H9 (cell line): ENCODE measurements around the gene ZNF281. TPM values are rescaled to one million over a fixed set of nuclear protein-coding genes. Genes with fewer than 3 reads are reported as not detected.

Experiments used
- DNase-seq: peaks from one replicate; pipeline ENCODE4 v3.0.0-alpha.2; 2017
- H2AFZ ChIP-seq: one replicate; pipeline ENCODE4 v1.6.1; 2013; ENCODE audit warnings: mild to moderate bottlenecking, low read length, control low read depth, moderate library complexity
- H2AK5ac ChIP-seq: 2 replicates; pipeline ENCODE4 v1.6.1; 2013; ENCODE audit warnings: low read length, control low read depth, mixed read lengths; ENCODE audit not compliant: insufficient read length
- H2BK120ac ChIP-seq: one replicate; pipeline ENCODE4 v1.6.1; 2013; ENCODE audit warnings: low read depth, mild to moderate bottlenecking, low read length, control low read depth, inconsistent platforms; ENCODE audit not compliant: poor library complexity, severe bottlenecking
- H2BK12ac ChIP-seq: 2 replicates; pipeline ENCODE4 v1.6.1; 2013; ENCODE audit warnings: low read length, control low read depth, mixed read lengths, low read depth; ENCODE audit not compliant: insufficient read length
- H2BK15ac ChIP-seq: 2 replicates; pipeline ENCODE4 v1.6.1; 2013; ENCODE audit warnings: low read depth, low read length, control low read depth
- H2BK20ac ChIP-seq: one replicate; pipeline ENCODE4 v1.6.1; 2013; ENCODE audit warnings: low read depth, mild to moderate bottlenecking, low read length, control low read depth, inconsistent platforms; ENCODE audit not compliant: poor library complexity, severe bottlenecking
- H2BK5ac ChIP-seq: 2 replicates; pipeline ENCODE4 v1.6.1; 2013; ENCODE audit warnings: low read length, control low read depth, mixed read lengths; ENCODE audit not compliant: insufficient read length
- H3K14ac ChIP-seq: 2 replicates; pipeline ENCODE4 v1.6.1; 2013; ENCODE audit warnings: low read length, control low read depth; ENCODE audit not compliant: insufficient read depth
- H3K18ac ChIP-seq: 2 replicates; pipeline ENCODE4 v1.6.1; 2013; ENCODE audit warnings: low read depth, mild to moderate bottlenecking, mixed read lengths, low read length, control low read depth; ENCODE audit not compliant: insufficient read length
- H3K23ac ChIP-seq: 2 replicates; pipeline ENCODE4 v1.6.1; 2013; ENCODE audit warnings: low read length, control low read depth, mixed read lengths, low read depth; ENCODE audit not compliant: insufficient read length
- H3K23me2 ChIP-seq: 2 replicates; pipeline ENCODE4 v1.6.1; 2013; ENCODE audit warnings: low read depth, mild to moderate bottlenecking, mixed read lengths, low read length, control low read depth; ENCODE audit not compliant: insufficient read length, poor library complexity, severe bottlenecking
- H3K27ac ChIP-seq: 2 replicates; pipeline ENCODE4 v1.5.1; 2013; ENCODE audit warnings: low read length, control low read depth, mixed read lengths, low read depth; ENCODE audit not compliant: insufficient read length
- H3K27me3 ChIP-seq: 2 replicates; pipeline ENCODE4 v1.6.1; 2013; ENCODE audit warnings: low read length, control low read depth, inconsistent platforms; ENCODE audit not compliant: insufficient read depth
- H3K4ac ChIP-seq: 2 replicates; pipeline ENCODE4 v1.6.1; 2013; ENCODE audit warnings: low read depth, mild to moderate bottlenecking, control low read depth, inconsistent platforms, low read length, moderate library complexity
- H3K4me1 ChIP-seq: 2 replicates; pipeline ENCODE4 v1.6.1; 2013; ENCODE audit warnings: low read length, control low read depth, inconsistent platforms; ENCODE audit not compliant: insufficient read depth
- H3K4me2 ChIP-seq: 2 replicates; pipeline ENCODE4 v1.6.1; 2013; ENCODE audit warnings: low read length, control low read depth, mixed read lengths; ENCODE audit not compliant: insufficient read length, insufficient read depth
- H3K56ac ChIP-seq: 2 replicates; pipeline ENCODE4 v1.6.1; 2013; ENCODE audit warnings: low read depth, mild to moderate bottlenecking, mixed read lengths, low read length, control low read depth; ENCODE audit not compliant: insufficient read length
- H3K79me1 ChIP-seq: 2 replicates; pipeline ENCODE4 v1.6.1; 2013; ENCODE audit warnings: low read depth, mild to moderate bottlenecking, moderate library complexity, low read length, control low read depth, inconsistent platforms; ENCODE audit not compliant: insufficient read depth, poor library complexity, severe bottlenecking
- H3K79me2 ChIP-seq: 2 replicates; pipeline ENCODE4 v1.6.1; 2013; ENCODE audit warnings: low read length, control low read depth, inconsistent platforms; ENCODE audit not compliant: insufficient read depth
- H3K9ac ChIP-seq: 2 replicates; pipeline ENCODE4 v1.6.1; 2013; ENCODE audit warnings: low read length, control low read depth, mixed read lengths; ENCODE audit not compliant: insufficient read length; ENCODE audit errors: extremely low read depth
- H3K9me3 ChIP-seq: one replicate; pipeline ENCODE4 v1.6.1; 2013; ENCODE audit warnings: low read depth, low read length, inconsistent platforms; ENCODE audit not compliant: control insufficient read depth
- H3T11ph ChIP-seq: one replicate; pipeline ENCODE4 v1.6.1; 2013; ENCODE audit warnings: mild to moderate bottlenecking, low read length, control low read depth, inconsistent platforms
- H4K20me1 ChIP-seq: one replicate; pipeline ENCODE4 v1.6.1; 2013; ENCODE audit not compliant: control insufficient read depth, insufficient read length, insufficient read depth
- H4K5ac ChIP-seq: 2 replicates; pipeline ENCODE4 v1.6.1; 2013; ENCODE audit warnings: low read depth, mild to moderate bottlenecking, mixed read lengths, low read length, control low read depth; ENCODE audit not compliant: insufficient read length
- H4K8ac ChIP-seq: replicated peaks from 2 replicates; pipeline ENCODE4 v1.6.1; 2013; ENCODE audit warnings: low read length, control low read depth, mixed read lengths, low read depth; ENCODE audit not compliant: insufficient read length
- H4K91ac ChIP-seq: 2 replicates; pipeline ENCODE4 v1.6.1; 2013; ENCODE audit warnings: low read depth, mild to moderate bottlenecking, moderate library complexity, mixed read lengths, low read length, control low read depth; ENCODE audit not compliant: insufficient read length
- H3K27ac Mint-ChIP-seq, 3 experiments: 2 replicates in 2 of 3; 3 replicates in 1 of 3; pipeline ENCODE4 v1.8.0; 2020 to 2021; ENCODE audit warnings: mixed read lengths in 3 of 3, mild to moderate bottlenecking in 1 of 3, moderate library complexity in 1 of 3
- H3K27me3 Mint-ChIP-seq: 2 replicates; pipeline ENCODE4 v1.8.0; 2021; ENCODE audit warnings: low read depth, mild to moderate bottlenecking, moderate library complexity, mixed read lengths
- H3K36me3 Mint-ChIP-seq, 3 experiments: 2 replicates in 2 of 3; 3 replicates in 1 of 3; pipeline ENCODE4 v1.8.0; 2020 to 2021; ENCODE audit warnings: low read depth in 3 of 3, mixed read lengths in 3 of 3; ENCODE audit not compliant: insufficient read depth in 1 of 3
- H3K4me1 Mint-ChIP-seq, 2 experiments: 2 replicates each; pipeline ENCODE4 v1.8.0; 2020; ENCODE audit warnings: mixed read lengths in 2 of 2
- H3K4me3 Mint-ChIP-seq, 2 experiments: 2 replicates in 1 of 2; 3 replicates in 1 of 2; pipeline ENCODE4 v1.8.0; 2020 to 2021; ENCODE audit warnings: mild to moderate bottlenecking in 2 of 2, mixed read lengths in 2 of 2, moderate library complexity in 1 of 2
- H3K9me3 Mint-ChIP-seq, 2 experiments: 2 replicates in 1 of 2; 3 replicates in 1 of 2; pipeline ENCODE4 v1.8.0; 2020; ENCODE audit warnings: mild to moderate bottlenecking in 2 of 2, mixed read lengths in 2 of 2, moderate library complexity in 1 of 2
- CTCF ChIP-seq: fragments of 200-600 bp; sonication (generic); conservative IDR thresholded peaks from 3 replicates; pipeline ENCODE4 v1.8.0; 2021; ENCODE audit warnings: antibody characterized with exemption, mild to moderate bottlenecking
- WGBS: extraction: QIAGEN DNeasy Blood & Tissue Kit; methylation state at CpG from one replicate; pipeline ENCODE4 v1.1.7; 2013; ENCODE audit warnings: missing lambda C conversion rate, low lambda C conversion rate, mixed read lengths; ENCODE audit not compliant: insufficient read length; ENCODE audit errors: extremely low coverage; 5-methylcytosine and 5-hydroxymethylcytosine counted together
- total RNA-seq: library from RNA; stranded (reverse); gene quantifications from 2 replicates; pipeline ENCODE4 v1.2.1, GENCODE V29; 2021

The ZNF281 gene
- total RNA-seq, 1 experiment from 2014 or later: 75.2 TPM

GRCh38 chr1:200442023-200442422 is 32.2 kb upstream of the ZNF281 start:
- WGBS: no CpG with 5 or more reads among the region's 2 CpGs
- no peak overlapping the region for H2AK5ac ChIP-seq
- H3K18ac ChIP-seq: no peak overlapping the region
- H4K20me1 ChIP-seq: no peaks in the 10 kb centered on the region
- Mint-ChIP-seq H3K36me3 (peaks cover 16 to 23% (median 20%) of the 10 kb centered on the region in 3 experiments), H3K4me1 (peaks cover 13 to 18% of the 10 kb centered on the region in 2 experiments), H3K27me3 (no peaks in the 10 kb centered on the region), H3K4me3 (no peak overlapping the region), H3K27ac (no peak overlapping the region), H3K9me3 (no peaks in the 10 kb centered on the region; a peak in 2 of 5 replicates)
- no peak overlapping the region for H3K23ac ChIP-seq
- H3K23me2 ChIP-seq: no peaks in the 10 kb centered on the region
- H2BK120ac ChIP-seq: no peak overlapping the region
- no peak overlapping the region for H2BK5ac ChIP-seq
- H4K5ac ChIP-seq: no peak overlapping the region
- H3T11ph ChIP-seq: no peak overlapping the region
- H3K14ac ChIP-seq: no peak overlapping the region
- H3K4ac ChIP-seq: no peak overlapping the region
- no peak overlapping the region for H2BK12ac ChIP-seq
- H3K9me3 ChIP-seq: no peaks in the 10 kb centered on the region
- H2BK20ac ChIP-seq: no peak overlapping the region
- H4K91ac ChIP-seq: no peak overlapping the region
- H3K27me3 ChIP-seq: no peaks in the 10 kb centered on the region
- H3K79me1 ChIP-seq: no peaks in the 10 kb centered on the region
- DNase-seq: no peak
- H3K79me2 ChIP-seq: no peaks in the 10 kb centered on the region
- no peak overlapping the region for H4K8ac ChIP-seq
- H2AFZ ChIP-seq: no peak overlapping the region
- H3K56ac ChIP-seq: no peak overlapping the region
- no peak overlapping the region for H3K9ac ChIP-seq
- no peak overlapping the region for H2BK15ac ChIP-seq
- no peak overlapping the region for H3K27ac ChIP-seq
- no peak for TF ChIP-seq CTCF
- no peaks in the 10 kb centered on the region for H3K4me1 ChIP-seq
- no peak overlapping the region for H3K4me2 ChIP-seq
